Measurements from ENCODE around the gene PSRC1.

Gene PSRC1

GRCh38 chr1:109237512-109237911 is 45.4 kb downstream of the PSRC1 start:
- Histone ChIP-seq H3K36me3 (ENCODE audit: insufficient read depth, low read length) (peaks cover 64% of the 10 kb centered on the region), H3K4me3 (ENCODE audit: low read length) (no peak overlapping the region), H3K9me3 (ENCODE audit: low read length) (no peaks in the 10 kb centered on the region), H3K4me1 (ENCODE audit: insufficient read depth, low read length) (peaks cover 16% of the 10 kb centered on the region), H2AFZ (ENCODE audit: low read depth, low read length) (no peak overlapping the region), H3K27me3 (ENCODE audit: insufficient read depth, low read length) (no peaks in the 10 kb centered on the region)

GRCh38 chr1:109235137-109235536 is 47.8 kb downstream of the PSRC1 start:
- H3K4me3 ChIP-seq (ENCODE audit: low read length): no peak overlapping the region
- H3K27me3 ChIP-seq (ENCODE audit: insufficient read depth, low read length): no peaks in the 10 kb centered on the region
- peaks cover 82% of the 10 kb centered on the region for H3K36me3 ChIP-seq (ENCODE audit: insufficient read depth, low read length)

GRCh38 chr1:109231066-109231465 is 51.9 kb downstream of the PSRC1 start:
- peaks cover 39% of the 10 kb centered on the region for H3K4me1 ChIP-seq (ENCODE audit: insufficient read depth, low read length)
- H3K27me3 ChIP-seq (ENCODE audit: insufficient read depth, low read length): no peaks in the 10 kb centered on the region
- no peak overlapping the region for H2AFZ ChIP-seq (ENCODE audit: low read depth, low read length)
- H3K4me3 ChIP-seq (ENCODE audit: low read length): no peak overlapping the region
- peaks cover 63% of the 10 kb centered on the region for H3K36me3 ChIP-seq (ENCODE audit: insufficient read depth, low read length)
- no peaks in the 10 kb centered on the region for H3K9me3 ChIP-seq (ENCODE audit: low read length)

More at GRCh38 chr1:109235137-109235536, 47.8 kb downstream of the PSRC1 start:
- no peaks in the 10 kb centered on the region for H3K9me3 ChIP-seq (ENCODE audit: low read length)
- H3K4me1 ChIP-seq (ENCODE audit: insufficient read depth, low read length): peaks cover 15% of the 10 kb centered on the region
- no peak overlapping the region for H2AFZ ChIP-seq (ENCODE audit: low read depth, low read length)

Measured in neuron (in vitro differentiated cells).